ENCODE data around the gene ZBTB49. TPM values are rescaled to one million over a fixed set of nuclear protein-coding genes. Genes with fewer than 3 reads are reported as not detected.
A peak's percentile ranks its signal among the peaks of the same experiment; 100 is the strongest.

ZBTB49 gene
- total RNA-seq, 3 donors from 2014 or later (not counting 1 experiment from before 2014, with no cell fraction given), result 19.3 to 36.5 (median 30.0) TPM

GRCh38 chr4:4358093-4358854, 68.2 kb downstream of the ZBTB49 start:
- Mint-ChIP-seq H3K27ac (no peak overlapping the region), H3K9me3 (no peaks in the 10 kb centered on the region), H3K4me3 (no peak overlapping the region), H3K27me3 (ENCODE audit: low read depth in 2 of 2) (peaks cover 30 to 31% of the 10 kb centered on the region in 2 donors), H3K4me1 (peaks cover 10 to 11% of the 10 kb centered on the region in 2 donors), H3K36me3 (no peaks in the 10 kb centered on the region)
- Histone ChIP-seq H3K4me3 (ENCODE audit: low read length) (no peak overlapping the region), H3K9me3 (ENCODE audit: control insufficient read depth, insufficient read depth, low read length) (no peaks in the 10 kb centered on the region), H3K4me1 (ENCODE audit: control insufficient read depth, insufficient read depth, low read length) (peaks cover 20% of the 10 kb centered on the region), H3K27me3 (ENCODE audit: control insufficient read depth, insufficient read depth, low read length) (no peaks in the 10 kb centered on the region), H3K27ac (ENCODE audit: low read length) (no peak overlapping the region), H3K36me3 (ENCODE audit: control insufficient read depth, insufficient read depth, low read length) (no peaks in the 10 kb centered on the region)
- WGBS (ENCODE audit: insufficient coverage), result 72% methylated on average over 13 of the region's 13 CpGs
- intact Hi-C loops (cut with micrococcal nuclease), result no loop called here
- ATAC-seq (no peak), DNase-seq (no peak)
- no peak for TF ChIP-seq CTCF (IDR thresholded peaks at IDR 0.05)

- Mint-ChIP-seq H3K36me3 (no peaks in the 10 kb centered on the region), H3K4me3 (peak overlapping the region; percentile 65), H3K9me3 (no peaks in the 10 kb centered on the region), H3K27me3 (ENCODE audit: low read depth in 2 of 2) (peaks cover 23 to 44% of the 10 kb centered on the region in 2 donors), H3K4me1 (no peaks in the 10 kb centered on the region), H3K27ac (no peak overlapping the region)
- no peak overlapping the region for H3K27ac ChIP-seq (ENCODE audit: low read length)
- WGBS (ENCODE audit: insufficient coverage), result 69% methylated on average over 8 of the region's 8 CpGs
- intact Hi-C loops (cut with micrococcal nuclease), result no loop called here
- peaks cover 3% of the 10 kb centered on the region for H3K9me3 ChIP-seq (ENCODE audit: control insufficient read depth, insufficient read depth, low read length)
- H3K4me1 ChIP-seq (ENCODE audit: control insufficient read depth, insufficient read depth, low read length), result peaks cover 7% of the 10 kb centered on the region
- DNase-seq, result no peak
- ATAC-seq, result peak in 1 of 3 donors; percentile 47
- H3K27me3 ChIP-seq (ENCODE audit: control insufficient read depth, insufficient read depth, low read length), result no peaks in the 10 kb centered on the region
- TF ChIP-seq CTCF (IDR thresholded peaks at IDR 0.05), result no peak
- no peaks in the 10 kb centered on the region for H3K36me3 ChIP-seq (ENCODE audit: control insufficient read depth, insufficient read depth, low read length)
- no peak overlapping the region for H3K4me3 ChIP-seq (ENCODE audit: low read length)
Measured at GRCh38 chr4:4361883-4362282, 71.8 kb downstream of the ZBTB49 start.

GRCh38 chr4:4362991-4363697, 73.1 kb downstream of the ZBTB49 start:
- Histone ChIP-seq H3K4me1 (ENCODE audit: control insufficient read depth, insufficient read depth, low read length) (peaks cover 7% of the 10 kb centered on the region), H3K27me3 (ENCODE audit: control insufficient read depth, insufficient read depth, low read length) (no peaks in the 10 kb centered on the region), H3K4me3 (ENCODE audit: low read length) (no peak overlapping the region), H3K27ac (ENCODE audit: low read length) (no peak overlapping the region), H3K9me3 (ENCODE audit: control insufficient read depth, insufficient read depth, low read length) (peaks cover 3% of the 10 kb centered on the region), H3K36me3 (ENCODE audit: control insufficient read depth, insufficient read depth, low read length) (no peaks in the 10 kb centered on the region)
- Mint-ChIP-seq H3K36me3 (no peaks in the 10 kb centered on the region), H3K9me3 (no peaks in the 10 kb centered on the region), H3K27me3 (ENCODE audit: low read depth in 2 of 2) (peaks cover 19 to 44% of the 10 kb centered on the region in 2 donors), H3K4me1 (no peaks in the 10 kb centered on the region), H3K27ac (no peak overlapping the region), H3K4me3 (no peak overlapping the region)
- no peak for TF ChIP-seq CTCF (IDR thresholded peaks at IDR 0.05)
- WGBS (ENCODE audit: insufficient coverage), result 85% methylated on average over 16 of the region's 16 CpGs
- DNase-seq, result no peak
- intact Hi-C loops (cut with micrococcal nuclease), result no loop called here
- no peak for ATAC-seq

Measured in natural killer cell (primary cell).